Placental epithelial cell (primary cell): ENCODE data around the gene MIOS. TPM values are rescaled to one million over a fixed set of nuclear protein-coding genes. Genes with fewer than 3 reads are reported as not detected.

Source experiments
- total RNA-seq: library from RNA; depleted of rRNA; stranded (reverse); fragments of >200 nt; gene quantifications from 2 replicates; pipeline ENCODE4 v1.2.3, GENCODE V29; 2012

The MIOS gene
- total RNA-seq: 29.1 and 39.4 TPM in 2 replicates

DNA sequence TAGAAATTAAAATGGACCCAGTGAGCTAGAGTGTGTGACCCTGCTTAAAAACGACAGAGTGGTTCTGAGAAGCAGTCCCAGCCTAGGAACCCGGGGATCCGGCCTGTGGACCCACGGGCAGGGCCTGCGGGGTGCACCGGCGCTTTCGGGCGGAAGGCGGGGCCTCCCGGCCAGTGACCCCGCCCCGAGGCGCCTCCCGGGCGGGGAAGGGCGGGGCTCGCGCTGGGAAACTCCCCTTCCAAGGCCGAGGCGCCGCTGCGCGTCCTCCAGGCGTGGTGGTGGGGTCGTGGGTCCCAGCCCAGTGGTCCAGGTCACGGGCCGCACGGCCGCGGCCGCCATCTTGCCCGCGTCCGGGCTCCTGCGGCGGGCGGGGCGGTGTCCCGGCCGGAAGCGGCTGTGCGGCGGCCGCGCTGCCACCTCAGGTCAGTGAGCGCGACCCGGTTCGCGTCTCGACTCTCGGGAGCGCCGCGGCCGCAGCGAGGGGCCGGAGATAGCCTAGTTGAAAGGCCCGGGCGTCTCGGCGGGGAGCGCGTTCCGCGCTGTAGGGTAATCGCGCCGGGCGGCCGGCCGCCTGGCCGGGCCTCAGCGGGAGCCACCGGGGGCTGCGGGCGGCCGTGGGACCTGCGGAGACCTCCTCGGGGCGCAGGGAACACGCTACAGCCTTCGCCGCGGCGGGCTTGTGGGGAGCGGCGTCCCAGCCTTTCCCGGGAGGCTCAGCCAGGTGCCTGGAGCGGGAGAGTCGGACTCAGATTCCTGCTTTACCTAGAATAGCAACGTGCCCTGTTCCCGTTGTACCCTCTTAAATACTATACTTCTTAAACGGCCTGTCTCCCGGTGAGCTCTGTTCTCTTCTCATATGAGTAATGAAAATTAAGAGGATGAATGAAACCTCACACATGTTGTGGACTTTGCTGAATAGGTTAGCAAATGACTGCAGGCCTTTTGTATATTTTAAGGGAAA is at the start of gene MIOS:
Gene MIOS, plus strand, starts transcription at position 234 of the 961 bp plus-strand sequence. CDS start 5,592 bp downstream, outside the sequence.

DNA sequence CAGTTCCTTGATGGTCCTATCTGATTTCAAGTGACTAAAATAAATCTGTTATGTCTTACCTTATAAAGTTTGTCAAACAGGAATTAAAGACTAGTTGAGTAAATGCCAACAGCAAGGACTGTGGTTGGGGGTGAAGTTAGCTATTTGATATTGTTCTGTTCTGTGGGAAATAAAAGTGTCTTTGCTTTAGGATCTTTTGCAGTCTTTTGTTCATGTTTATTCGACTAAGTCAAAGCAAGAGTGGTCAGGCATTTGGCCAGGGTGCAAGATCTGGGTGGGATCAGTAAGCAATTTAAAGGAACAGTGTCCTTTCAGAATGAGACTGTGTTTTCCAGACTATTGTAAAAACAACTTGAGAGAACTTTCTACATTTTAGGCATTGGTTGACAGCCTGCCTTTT is 31.0 kb upstream of the MIOS start, which contains the start of gene COL28A1:
Gene COL28A1, minus strand, starts transcription at position 183 of the 400 bp plus-strand sequence. CDS start 2,998 bp downstream, outside the sequence.

DNA sequence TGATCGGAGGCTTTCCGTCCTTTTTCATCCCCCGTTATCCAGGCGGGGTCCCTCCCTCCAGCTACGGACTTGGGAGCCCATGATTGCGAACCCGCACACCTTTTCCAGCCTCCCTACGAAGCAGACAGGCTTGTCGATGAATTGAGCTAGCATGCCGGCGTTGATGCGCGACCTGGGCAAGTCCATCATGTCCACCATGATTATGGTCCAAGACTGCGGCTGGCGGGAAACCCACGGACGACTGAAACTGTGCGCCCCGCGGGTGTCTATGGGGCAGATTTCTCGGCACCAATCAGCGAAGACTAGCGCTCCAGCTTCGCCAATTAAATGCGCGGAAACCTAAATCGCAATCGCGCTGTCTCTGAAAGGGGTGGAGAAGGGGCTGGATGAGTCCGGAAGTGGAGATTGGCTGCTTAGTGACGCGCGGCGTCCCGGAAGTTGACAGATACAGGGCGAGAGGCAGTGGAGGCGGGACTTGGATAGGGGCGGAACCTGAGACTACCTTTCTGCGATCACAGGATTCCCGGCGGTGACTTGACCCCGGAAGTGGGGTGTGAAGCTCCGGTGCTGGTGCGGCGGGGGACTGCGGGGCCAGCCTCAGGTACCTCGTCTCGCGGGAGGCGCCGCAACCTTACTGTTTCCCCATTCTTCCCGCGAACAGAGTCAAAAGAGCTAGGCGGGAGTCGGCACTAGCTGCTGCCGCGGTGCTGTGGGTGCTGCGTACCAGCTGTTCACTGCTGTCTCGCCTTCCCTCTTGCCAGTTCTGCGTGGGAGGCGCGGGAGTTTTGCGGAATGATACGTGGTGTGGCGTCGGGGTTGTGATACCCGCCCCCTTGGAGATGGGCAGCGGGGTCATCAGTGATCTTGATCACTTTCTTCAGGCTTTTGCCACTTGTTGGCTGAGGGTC is 73.8 kb downstream of the MIOS start, which contains the start of gene UMAD1:
Gene UMAD1, plus strand, starts transcription at position 532 of the 908 bp plus-strand sequence. CDS start 32,620 bp downstream, outside the sequence.

Other genes with a start within 250 kb of the MIOS start
- under 0.01 TPM in 2 replicates for gene COL28A1, start 31.0 kb upstream of the MIOS start, total RNA-seq
- 7.1 and 12.7 TPM in 2 replicates for gene UMAD1, start 73.9 kb downstream of the MIOS start, total RNA-seq
- 17.3 and 20.7 TPM in 2 replicates for gene RPA3, start 151.7 kb downstream of the MIOS start, total RNA-seq